HG03095 (cell line): ENCODE measurements around the gene C1orf53.

Experiments used
- ATAC-seq: cut with Tn5 transposase; IDR thresholded peaks from one replicate; pipeline ENCODE4 v1.9.1; 2021; ENCODE audit warnings: moderate library complexity; ENCODE audit not compliant: unreplicated experiment

Gene C1orf53

GRCh38 chr1:197954718-197955418 lies 52.4 kb downstream of the C1orf53 start:
- no peak for ATAC-seq

- ATAC-seq: no peak
Measured at GRCh38 chr1:197955486-197956394, 53.3 kb downstream of the C1orf53 start.
